ENCODE results near the gene SORBS1.

DNA sequence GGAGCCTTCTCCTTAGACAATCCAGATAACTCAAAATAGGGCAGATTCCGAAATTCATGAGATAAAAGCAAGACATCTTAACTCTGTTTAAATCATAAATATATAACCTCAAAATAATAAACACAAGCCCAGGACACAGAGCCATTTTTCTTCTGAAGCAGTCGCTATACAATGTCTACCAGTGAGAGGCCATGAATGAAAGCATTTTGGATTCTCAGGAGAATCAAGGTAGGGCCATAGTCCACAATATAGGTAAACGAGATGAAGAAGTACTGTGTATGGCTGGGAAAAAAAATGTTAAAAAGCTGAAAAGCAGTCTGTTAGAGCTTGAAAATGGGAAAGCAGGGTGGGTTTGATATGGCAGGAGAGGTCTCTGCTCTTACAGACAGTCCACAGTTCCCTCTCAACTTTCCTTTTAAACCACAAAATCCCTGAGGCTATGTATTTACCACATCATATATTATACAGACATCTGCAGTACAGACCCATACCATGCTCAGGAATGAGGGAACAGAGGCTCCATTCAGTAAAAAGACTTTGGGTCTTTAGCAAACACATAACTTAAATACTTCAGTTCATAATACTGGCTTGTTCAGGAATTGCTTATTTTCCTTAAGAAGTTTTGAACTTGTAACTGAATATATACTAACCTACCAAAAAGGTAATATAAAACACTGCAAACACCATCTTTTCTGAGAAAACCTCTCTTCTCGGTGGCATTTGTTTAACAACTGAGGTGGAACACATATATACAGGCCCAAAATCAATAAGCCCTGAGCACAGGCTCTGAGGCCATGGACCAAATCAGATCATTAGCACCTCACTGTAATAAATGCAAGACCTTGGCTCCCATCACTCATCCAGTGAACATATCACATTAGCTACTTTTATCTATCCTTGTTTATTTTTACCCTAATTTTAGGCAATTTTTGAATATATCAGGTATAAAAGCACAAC is 109.3 kb downstream of the SORBS1 start:
- TF ChIP-seq EZH2 (IDR thresholded peaks at IDR 0.05; ENCODE audit: low read length, unreplicated experiment) (no peak), EZH2phosphoT487 (IDR thresholded peaks at IDR 0.05; ENCODE audit: borderline replicate concordance, low read length) (no peak)
- TF ChIP-seq, protein P1, sequence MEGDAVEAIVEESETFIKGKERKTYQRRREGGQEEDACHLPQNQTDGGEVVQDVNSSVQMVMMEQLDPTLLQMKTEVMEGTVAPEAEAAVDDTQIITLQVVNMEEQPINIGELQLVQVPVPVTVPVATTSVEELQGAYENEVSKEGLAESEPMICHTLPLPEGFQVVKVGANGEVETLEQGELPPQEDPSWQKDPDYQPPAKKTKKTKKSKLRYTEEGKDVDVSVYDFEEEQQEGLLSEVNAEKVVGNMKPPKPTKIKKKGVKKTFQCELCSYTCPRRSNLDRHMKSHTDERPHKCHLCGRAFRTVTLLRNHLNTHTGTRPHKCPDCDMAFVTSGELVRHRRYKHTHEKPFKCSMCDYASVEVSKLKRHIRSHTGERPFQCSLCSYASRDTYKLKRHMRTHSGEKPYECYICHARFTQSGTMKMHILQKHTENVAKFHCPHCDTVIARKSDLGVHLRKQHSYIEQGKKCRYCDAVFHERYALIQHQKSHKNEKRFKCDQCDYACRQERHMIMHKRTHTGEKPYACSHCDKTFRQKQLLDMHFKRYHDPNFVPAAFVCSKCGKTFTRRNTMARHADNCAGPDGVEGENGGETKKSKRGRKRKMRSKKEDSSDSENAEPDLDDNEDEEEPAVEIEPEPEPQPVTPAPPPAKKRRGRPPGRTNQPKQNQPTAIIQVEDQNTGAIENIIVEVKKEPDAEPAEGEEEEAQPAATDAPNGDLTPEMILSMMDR (conservative IDR thresholded peaks at IDR 0.05; ENCODE audit: low read depth, low read length), result no peak
